Measurements from ENCODE around the gene C11orf86. TPM values are rescaled to one million over a fixed set of nuclear protein-coding genes. Genes with fewer than 3 reads are reported as not detected.

The C11orf86 gene
- total RNA-seq, 1 experiment from 2014 or later = 0.25 TPM

GRCh38 chr11:66979336-66979980 is 4.4 kb downstream of the C11orf86 start (continued):
- no peak for TF ChIP-seq ZNF274 (IDR thresholded peaks at IDR 0.05; ENCODE audit: low read depth, low read length)

GRCh38 chr11:66981976-66982578 is 7.0 kb downstream of the C11orf86 start:
- no peaks in the 10 kb centered on the region for H3K79me2 ChIP-seq (ENCODE audit: insufficient read depth, low read length)
- ATAC-seq (peak; percentile 69), DNase-seq (ENCODE audit: low read depth, low spot score) (peak; percentile 74)
- TF ChIP-seq POLR2A (IDR thresholded peaks at IDR 0.05; ENCODE audit: borderline replicate concordance, extremely low read depth, insufficient read depth, insufficient read length) (no peak), POLR2AphosphoS5 (IDR thresholded peaks at IDR 0.05; ENCODE audit: low read depth, low read length) (peak; percentile 57)
- H3K4me2 ChIP-seq (ENCODE audit: low read length) = peak overlapping the region; percentile 79
- peaks cover 0 to 4% of the 10 kb centered on the region in 2 experiments; a peak in 1 of 4 replicates for H3K9me3 ChIP-seq (ENCODE audit: control insufficient read depth in 1 of 2, insufficient read depth in 1 of 2, low read depth in 1 of 2, low read length in 2 of 2)
- H3K4me3 ChIP-seq (replicated peaks in 1 of 2; ENCODE audit: low read depth in 1 of 2, low read length in 2 of 2) = peak overlapping the region in 1 of 2 experiments; percentile 39; a peak in 3 of 4 replicates
- POLR2A ChIA-PET = no interaction called here
- H3K9ac ChIP-seq (ENCODE audit: low read length) = peak overlapping the region; percentile 4; the same call in 1 of the 2 replicates
- peaks cover 59 to 66% of the 10 kb centered on the region in 2 experiments for H3K4me1 ChIP-seq (ENCODE audit: control insufficient read depth in 1 of 2, insufficient read depth in 2 of 2, low read length in 2 of 2)
- H3K9me2 ChIP-seq (ENCODE audit: insufficient read depth) = no peaks in the 10 kb centered on the region
- H4K20me1 ChIP-seq (ENCODE audit: insufficient read depth) = no peaks in the 10 kb centered on the region
- H3K36me3 ChIP-seq (ENCODE audit: control insufficient read depth in 1 of 2, insufficient read depth in 2 of 2, low read length in 2 of 2) = no peaks in the 10 kb centered on the region
- no TSS peak for BruUV-seq (replicated peaks)
- RAD21 ChIA-PET (ENCODE audit: low non-redundant PET in 1 of 2, low total read pairs in 2 of 2, uncharacterized antibody in 2 of 2, unreplicated experiment in 2 of 2) = no interaction called here
- H3K27me3 ChIP-seq (ENCODE audit: insufficient read depth, low read length) = no peaks in the 10 kb centered on the region
- H2AFZ ChIP-seq (ENCODE audit: low read depth, low read length, poor library complexity, severe bottlenecking) = peak overlapping the region; percentile 74
- intact Hi-C loops (cut with micrococcal nuclease) = no loop called here
- peak overlapping the region; percentile 49 for H3K27ac ChIP-seq (ENCODE audit: low read depth, low read length)
- CTCF ChIA-PET = no interaction called here

DNA sequence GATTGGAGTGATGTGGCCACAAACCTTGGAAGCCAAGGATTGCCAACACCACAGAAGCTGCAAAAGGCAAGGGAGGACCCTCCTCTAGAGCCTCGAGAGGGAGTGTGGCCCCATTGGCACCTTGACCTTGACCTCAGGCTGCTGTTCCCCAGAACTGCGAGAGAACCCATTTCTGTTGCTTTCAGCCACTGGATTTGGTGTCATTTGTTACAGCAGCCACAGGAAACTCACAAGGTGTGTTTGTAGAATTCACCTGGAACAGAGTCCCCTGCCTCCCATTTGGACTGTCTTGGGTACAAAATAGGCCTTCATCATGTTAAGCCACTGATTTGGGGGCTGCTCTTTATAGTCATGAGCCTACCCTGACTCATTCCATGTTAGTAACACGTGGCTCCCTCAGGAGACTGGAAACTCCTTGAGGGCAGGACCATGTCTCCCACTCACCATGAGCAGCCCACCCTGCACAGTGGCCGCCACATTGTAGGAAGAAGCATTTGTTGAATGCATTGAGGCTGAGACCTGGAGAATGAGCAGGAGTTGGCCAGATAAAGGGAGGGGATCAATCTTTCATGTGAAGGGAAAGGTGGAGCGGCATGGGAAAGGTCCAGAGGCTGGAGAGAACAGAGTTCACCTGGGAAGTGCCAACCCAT is 8.3 kb downstream of the C11orf86 start:
- TF ChIP-seq EZH2 (IDR thresholded peaks at IDR 0.05) (no peak), ZFX (IDR thresholded peaks at IDR 0.05) (0 out of 2 replicates have a peak, but pooled peaks have one; percentile 10)
- no peaks in the 10 kb centered on the region for H3K9me2 ChIP-seq (ENCODE audit: insufficient read depth)
- H3K9me3 ChIP-seq (ENCODE audit: control insufficient read depth in 1 of 2, insufficient read depth in 1 of 2, low read depth in 1 of 2, low read length in 2 of 2) = peaks cover 0 to 4% of the 10 kb centered on the region in 2 experiments; a peak in 1 of 4 replicates
- intact Hi-C loops (cut with micrococcal nuclease) = no loop called here
- no peak overlapping the region for H3K9ac ChIP-seq (ENCODE audit: low read length)
- H3K4me2 ChIP-seq (ENCODE audit: low read length) = peak overlapping the region; percentile 79
- peak overlapping the region; percentile 38; the same call in 1 of the 2 replicates for H3K27ac ChIP-seq (ENCODE audit: low read depth, low read length)
- H3K4me3 ChIP-seq (replicated peaks in 1 of 2; ENCODE audit: low read depth in 1 of 2, low read length in 2 of 2) = peak overlapping the region in 1 of 2 experiments; percentile 30; a peak in 1 of 4 replicates
- ChIA-PET POLR2A (interaction anchor here (1.4 kb wide), 1 partner anchor 29 kb away, joined by 3 read pairs; no protein-coding TSS in a partner anchor), RAD21 (ENCODE audit: low non-redundant PET in 1 of 2, low total read pairs in 2 of 2, uncharacterized antibody in 2 of 2, unreplicated experiment in 2 of 2) (no interaction called here), CTCF (interaction anchor here (1.1 kb wide), 1 partner anchor 38 kb away, joined by 3 read pairs; no protein-coding TSS in a partner anchor)
- DNase-seq (ENCODE audit: low read depth, low spot score) = no peak
- BruUV-seq (replicated peaks) = no TSS peak
- H3K36me3 ChIP-seq (ENCODE audit: control insufficient read depth in 1 of 2, insufficient read depth in 2 of 2, low read length in 2 of 2) = no peaks in the 10 kb centered on the region
- peaks cover 67 to 76% of the 10 kb centered on the region in 2 experiments for H3K4me1 ChIP-seq (ENCODE audit: control insufficient read depth in 1 of 2, insufficient read depth in 2 of 2, low read length in 2 of 2)
- no peak for ATAC-seq
- H3K27me3 ChIP-seq (ENCODE audit: insufficient read depth, low read length) = no peaks in the 10 kb centered on the region
- no peaks in the 10 kb centered on the region for H4K20me1 ChIP-seq (ENCODE audit: insufficient read depth)
- no peaks in the 10 kb centered on the region for H3K79me2 ChIP-seq (ENCODE audit: insufficient read depth, low read length)
- peak overlapping the region; percentile 22 for H2AFZ ChIP-seq (ENCODE audit: low read depth, low read length, poor library complexity, severe bottlenecking)
